NCI-H1048 (cell line): ENCODE results near the gene C1orf174.

Source experiments
- DNase-seq: peaks from one replicate; lab custom pipeline; 2025; lab: John Stamatoyannopoulos, UW

Gene C1orf174

GRCh38 chr1:3894626-3895278 is 5.3 kb downstream of the C1orf174 start:
- no peak for DNase-seq

DNA sequence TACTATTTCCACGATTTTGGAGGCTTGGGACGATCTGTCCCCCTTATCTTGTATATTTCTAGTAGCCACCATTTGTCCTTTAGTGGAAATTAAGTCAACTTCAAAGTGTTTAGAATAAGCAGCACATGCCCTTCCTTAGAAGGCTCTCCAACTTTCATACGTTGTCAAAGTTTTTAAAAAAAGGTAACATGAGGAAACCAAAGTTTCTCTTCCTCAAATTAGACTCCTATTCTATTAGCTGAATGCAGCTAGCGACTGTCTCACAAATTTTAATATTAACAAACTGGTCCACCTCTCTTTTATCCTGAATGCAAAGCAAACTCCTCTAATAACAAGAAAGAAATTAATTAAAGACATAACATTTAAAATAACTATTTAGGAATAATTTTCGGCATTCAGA is 6.9 kb downstream of the C1orf174 start:
- DNase-seq, result no peak

DNA sequence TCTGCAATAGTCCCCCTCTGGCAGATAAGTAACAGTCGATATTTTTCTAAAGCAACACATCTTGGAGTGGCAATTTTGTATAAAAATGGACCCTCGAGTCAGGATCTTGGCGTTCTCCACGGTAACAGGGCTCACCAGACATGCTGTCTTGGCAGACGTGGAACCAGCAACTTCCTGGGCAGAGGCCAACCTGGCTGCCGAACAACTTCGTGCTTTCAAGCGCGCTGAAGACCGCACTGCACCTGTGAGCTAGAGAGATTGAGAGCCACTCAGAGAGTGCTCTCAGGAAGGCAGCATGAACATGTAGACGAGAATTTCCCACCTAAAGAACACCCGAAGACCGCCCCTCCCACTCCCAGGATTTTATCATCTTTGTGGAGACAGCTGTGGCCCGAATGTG is 7.3 kb downstream of the C1orf174 start:
- no peak for DNase-seq

DNA sequence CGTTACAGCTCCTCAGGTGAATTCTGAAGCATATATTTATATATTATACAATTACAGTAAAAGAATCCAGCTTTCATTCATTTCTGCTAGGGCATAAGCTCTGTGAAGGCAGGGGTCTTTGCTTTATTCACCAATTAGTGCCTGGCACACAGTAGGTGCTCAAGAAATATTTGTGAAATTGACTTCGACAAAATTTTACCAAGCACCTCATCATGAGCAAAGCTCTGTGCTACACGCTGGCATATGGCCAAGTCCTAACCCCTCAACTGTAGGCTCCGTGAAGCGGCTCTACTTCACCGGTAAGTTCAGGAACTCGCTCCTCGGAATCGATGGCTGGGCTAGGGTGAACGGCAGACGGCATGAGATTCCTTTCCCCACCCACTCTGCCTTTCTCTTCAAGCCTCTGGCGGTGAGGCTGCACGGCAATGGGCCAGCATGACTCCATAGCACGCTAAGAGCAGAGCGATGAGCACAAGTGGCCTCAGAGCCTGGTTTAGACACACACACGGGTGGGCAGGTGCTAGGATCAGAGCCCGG is 8.7 kb downstream of the C1orf174 start:
- no peak for DNase-seq

GRCh38 chr1:3890389-3891328 is 9.4 kb downstream of the C1orf174 start:
- DNase-seq, result no peak

DNA sequence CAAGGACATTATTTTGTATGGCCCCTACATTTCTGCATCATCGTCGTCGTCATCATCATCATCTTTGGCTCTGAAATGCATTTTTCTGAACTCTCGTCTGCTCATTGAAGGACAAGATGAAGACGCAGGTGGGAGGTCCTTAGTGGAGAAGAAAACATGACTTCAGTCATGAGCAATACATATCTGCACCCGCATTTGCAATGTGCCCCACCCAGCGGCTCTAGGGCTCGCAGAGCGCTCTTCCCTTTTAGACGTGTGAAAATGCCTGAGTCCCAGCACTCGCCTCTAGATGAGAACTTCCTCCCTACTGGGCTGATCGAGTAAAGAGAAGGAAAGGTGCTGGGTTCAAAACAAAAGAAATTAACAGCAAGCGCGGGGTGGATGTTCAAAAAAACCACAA is 10.1 kb downstream of the C1orf174 start:
- no peak for DNase-seq

DNA sequence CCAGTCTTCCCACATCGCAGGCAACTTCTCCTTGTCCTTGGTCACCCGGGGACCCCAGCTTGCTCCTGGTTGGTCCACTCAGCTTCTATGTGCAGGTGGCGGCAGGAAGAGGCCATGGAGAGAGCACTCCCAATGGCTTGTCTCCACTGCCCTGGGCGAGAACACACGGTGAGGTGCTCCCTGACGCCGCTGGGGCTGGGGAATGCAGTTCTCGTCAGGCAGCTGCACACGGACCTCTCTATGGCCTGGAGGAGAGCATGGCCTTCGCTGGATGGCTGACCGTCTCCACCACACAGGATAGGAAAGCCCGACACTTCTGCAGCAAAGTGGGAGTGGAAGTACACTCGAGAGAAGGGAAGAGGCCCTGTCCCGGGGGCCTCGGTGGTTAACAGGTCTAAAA is 11.8 kb downstream of the C1orf174 start:
- DNase-seq, result no peak

DNA sequence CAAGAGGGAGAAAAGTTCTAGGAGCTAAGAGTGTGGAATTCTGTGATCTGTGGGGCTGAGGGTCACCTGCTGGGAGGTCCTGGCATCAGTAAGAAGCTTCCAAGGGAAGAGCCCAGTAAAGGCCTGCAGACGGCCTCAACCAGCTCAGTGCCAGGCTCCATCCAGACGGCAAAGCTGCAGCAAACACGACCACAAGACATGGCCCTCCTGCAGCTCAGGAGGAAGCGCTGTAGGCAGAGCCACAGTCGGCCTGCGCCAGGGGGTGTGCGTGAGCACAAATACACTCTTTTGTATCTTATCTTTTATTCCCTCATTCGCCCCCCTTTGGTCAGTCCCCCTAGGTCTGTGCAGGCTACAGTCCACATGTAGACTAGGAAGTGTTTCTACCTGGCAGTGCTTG is 13.4 kb downstream of the C1orf174 start:
- DNase-seq, result no peak

DNA sequence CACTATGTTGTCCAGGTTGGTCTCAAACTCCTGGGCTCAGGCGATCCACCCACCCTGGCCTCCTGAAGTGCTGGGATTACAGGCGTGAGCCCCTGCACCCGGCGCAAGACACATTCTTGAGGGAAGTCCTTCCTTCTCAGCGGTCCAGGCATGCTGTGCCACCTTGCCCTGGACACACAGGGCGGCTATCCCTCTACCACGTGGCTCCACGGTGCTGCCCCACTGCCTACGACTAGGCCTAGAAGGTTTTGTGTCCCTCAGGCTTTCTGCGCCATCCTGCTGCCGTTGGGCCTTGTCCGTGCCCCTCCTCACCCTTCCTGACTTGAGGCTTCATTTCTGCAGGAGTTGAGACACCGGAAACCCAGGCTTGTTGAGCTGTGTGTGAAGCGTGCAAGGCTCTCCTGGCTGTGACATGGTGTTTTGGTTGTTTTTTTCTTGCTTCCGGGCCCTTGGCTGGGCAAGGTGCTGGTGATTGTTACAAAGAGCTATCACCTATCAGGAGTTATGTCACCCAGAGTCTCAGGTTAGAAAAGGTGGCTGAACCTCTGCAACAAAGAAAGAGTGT is 13.9 kb downstream of the C1orf174 start:
- no peak for DNase-seq

- DNase-seq, result no peak
Measured at GRCh38 chr1:3885611-3886010, 14.5 kb downstream of the C1orf174 start.

- no peak for DNase-seq
Measured at GRCh38 chr1:3884966-3885365, 15.1 kb downstream of the C1orf174 start.

GRCh38 chr1:3883194-3883925 is 16.7 kb downstream of the C1orf174 start:
- DNase-seq, result no peak

DNA sequence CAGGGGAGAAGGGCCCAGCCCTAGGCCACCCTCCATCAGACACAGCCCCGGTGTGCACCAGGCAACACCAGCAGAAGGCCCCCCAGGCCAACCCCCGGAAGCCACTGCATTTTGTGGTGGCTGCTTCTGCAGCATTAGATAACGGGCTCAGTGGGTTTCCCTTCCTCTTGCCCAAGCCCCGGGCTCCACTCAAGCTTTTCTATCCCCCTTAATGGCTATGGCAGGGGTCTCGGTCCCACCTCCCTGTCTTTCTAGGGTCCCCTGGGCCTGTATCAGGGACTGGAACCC is 18.9 kb downstream of the C1orf174 start:
- no peak for DNase-seq

- no peak for DNase-seq
Measured at GRCh38 chr1:3880429-3881192, 19.5 kb downstream of the C1orf174 start.

DNA sequence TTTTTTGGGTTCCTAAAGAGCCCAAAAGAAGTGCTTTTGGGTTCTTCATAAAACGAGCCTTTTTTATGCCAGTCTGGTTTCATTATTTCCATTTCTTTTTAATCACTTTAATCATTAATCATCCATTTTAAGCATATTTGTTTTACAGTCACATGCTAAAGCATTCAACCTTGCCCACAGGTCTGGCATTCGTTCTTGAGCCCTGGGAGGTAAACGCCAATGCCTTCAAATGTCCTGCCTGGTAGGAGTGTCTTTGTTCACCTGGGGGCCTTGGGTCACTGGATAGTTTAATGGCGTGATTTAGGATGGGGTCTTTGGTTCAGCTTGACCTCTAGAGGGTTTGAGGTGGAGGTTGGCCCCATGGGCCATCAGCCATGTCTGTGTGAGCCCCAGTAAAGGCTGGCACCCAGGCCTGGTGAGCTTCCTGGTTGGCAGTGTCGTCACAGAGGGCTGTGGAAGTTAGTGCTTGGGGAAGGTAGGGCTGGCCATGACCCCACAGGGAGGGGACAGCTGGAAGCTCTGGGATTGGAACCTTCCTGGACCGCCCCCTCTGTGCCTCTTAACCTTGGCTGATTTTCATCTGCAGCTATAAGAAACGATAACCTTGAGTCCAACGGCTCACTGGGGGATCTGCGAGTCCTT is 20.2 kb downstream of the C1orf174 start:
- DNase-seq, result no peak

GRCh38 chr1:3879099-3879498 is 21.0 kb downstream of the C1orf174 start:
- no peak for DNase-seq

GRCh38 chr1:3876716-3877115 is 23.4 kb downstream of the C1orf174 start:
- DNase-seq, result no peak

DNA sequence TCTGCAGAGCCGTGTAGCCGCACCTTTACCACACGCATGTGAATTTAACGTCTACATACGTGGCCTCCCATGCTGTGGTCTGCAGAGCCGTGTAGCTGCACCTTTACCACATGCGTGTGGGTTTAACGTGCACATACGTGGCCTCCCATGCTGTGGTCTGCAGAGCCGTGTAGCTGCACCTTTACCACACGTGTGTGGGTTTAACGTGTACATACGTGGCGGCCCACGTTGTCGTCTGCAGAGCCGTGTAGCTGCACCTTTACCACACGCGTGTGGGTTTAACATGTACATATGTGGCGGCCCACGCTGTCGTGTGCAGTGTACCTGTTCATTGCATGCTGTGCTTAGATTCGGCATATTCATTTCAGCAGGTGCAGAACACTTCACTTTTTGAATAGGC is 25.3 kb downstream of the C1orf174 start:
- DNase-seq, result no peak

DNA sequence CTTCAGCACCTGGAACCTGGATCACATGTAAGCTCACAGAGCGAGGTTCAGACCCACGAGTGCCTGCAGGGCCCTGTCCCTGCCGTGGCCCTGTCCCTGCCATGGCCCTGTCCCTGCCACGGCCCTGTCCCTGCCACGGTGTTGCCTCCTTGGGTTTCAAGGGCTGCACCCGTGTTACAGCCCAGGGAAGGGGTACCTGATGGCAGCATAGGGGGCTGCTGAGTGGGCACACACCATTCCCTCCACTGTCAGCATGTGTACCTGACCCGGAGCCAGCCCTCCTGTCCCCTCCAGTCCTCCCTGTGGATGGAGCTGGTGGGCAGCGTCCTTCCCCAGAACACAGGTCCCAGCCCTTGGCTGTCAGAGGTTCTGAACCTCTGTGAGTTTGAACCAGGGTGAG is 27.5 kb downstream of the C1orf174 start:
- DNase-seq, result no peak

DNA sequence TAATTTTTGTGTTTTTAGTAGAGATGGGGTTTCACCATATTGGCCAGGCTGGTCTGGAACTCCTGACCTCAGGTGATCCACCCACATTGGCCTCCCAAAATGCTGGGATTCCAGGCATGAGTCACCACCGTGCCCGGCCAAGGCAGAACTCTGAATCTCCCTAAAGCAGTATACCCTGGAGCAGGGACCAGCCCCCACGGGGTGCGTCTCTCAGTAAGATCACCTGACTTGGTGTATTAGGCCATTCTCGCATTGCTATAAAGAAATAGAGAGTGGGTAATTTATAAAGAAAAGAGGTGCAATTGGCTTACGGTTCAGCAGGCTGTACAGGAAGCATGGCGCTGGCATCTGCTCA is 28.6 kb downstream of the C1orf174 start:
- no peak for DNase-seq

DNA sequence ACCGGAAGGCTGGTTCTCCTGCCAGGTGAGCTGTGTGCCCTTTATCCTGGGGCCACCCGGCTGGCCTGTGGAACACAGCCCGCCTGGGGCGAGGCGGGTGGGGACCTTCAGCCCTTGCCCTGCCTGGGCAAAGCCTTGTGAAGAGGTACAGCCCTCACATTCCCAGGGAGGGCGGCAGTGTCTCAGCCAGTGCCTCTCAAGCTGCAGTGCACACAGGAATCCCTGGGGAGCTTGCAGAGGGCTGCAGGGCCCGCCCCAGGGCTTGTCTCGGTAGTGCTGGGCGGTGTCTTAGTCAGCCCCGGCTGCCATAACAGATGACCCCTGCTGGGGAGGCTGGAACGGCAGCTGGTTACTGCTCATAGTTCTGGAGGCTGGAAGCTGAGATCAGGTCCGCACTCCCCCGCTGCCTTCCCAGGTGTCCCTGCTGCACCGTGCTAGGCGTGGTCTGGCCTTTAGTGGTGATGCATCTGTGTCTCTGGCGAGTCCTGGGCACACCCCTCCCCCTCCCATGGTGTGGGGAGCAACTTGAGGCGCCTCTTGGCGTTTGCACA is 30.2 kb downstream of the C1orf174 start:
- DNase-seq, result no peak
